ENCODE results near the gene MYL5. TPM values are rescaled to one million over a fixed set of nuclear protein-coding genes. Genes with fewer than 3 reads are reported as not detected.
A peak's percentile ranks its signal among the peaks of the same experiment; 100 is the strongest.

Gene MYL5
- total and polyA plus RNA-seq, 2 of the 13 experiments (the other 11 are each of a cell fraction or from before 2014, with no cell fraction given), result 6.5 to 16.0 TPM

DNA sequence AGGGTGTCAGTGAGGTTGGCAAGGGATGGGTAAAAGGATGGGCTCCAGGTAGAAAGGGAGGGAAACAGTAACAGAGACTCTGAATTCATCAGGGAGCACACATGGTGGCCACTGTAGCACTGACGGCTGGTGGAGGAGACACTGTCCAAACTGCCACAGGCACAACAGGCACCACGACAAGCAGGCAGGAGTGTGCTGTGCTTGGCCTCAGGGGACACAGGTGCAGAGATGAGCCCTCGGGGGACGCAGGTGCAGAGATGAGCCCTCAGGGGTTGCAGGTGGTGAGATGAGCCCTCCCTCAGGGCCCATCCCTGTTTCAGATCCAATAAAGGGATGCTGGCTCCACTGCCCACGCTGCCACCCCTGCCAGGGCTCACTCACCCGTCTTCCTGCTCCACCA is 41.4 kb upstream of the MYL5 start:
- peaks cover 15 to 66% of the 10 kb centered on the region in 2 experiments; a peak in 4 of 5 replicates for H3K27me3 ChIP-seq (ENCODE audit: control insufficient read depth in 1 of 2, insufficient read depth in 2 of 2, low read length in 2 of 2)
- in situ Hi-C loops (cut with HindIII; ENCODE audit: extremely low pct_ligation_motif_present, low pct_unique_long_range_greater_than_20kb), result no loop called here
- no peak for FAIRE-seq

GRCh38 chr4:633406-633805 is 40.9 kb upstream of the MYL5 start:
- Histone ChIP-seq H3K79me2 (ENCODE audit: insufficient read depth, low read length) (no peaks in the 10 kb centered on the region), H3K27me3 (ENCODE audit: control insufficient read depth in 1 of 2, insufficient read depth in 2 of 2, low read length in 2 of 2) (peaks cover 15 to 62% of the 10 kb centered on the region in 2 experiments; a peak in 4 of 5 replicates), H3K9ac (ENCODE audit: insufficient read depth, low read depth, low read length) (no peak overlapping the region), H3K9me3 (ENCODE audit: low read length) (no peaks in the 10 kb centered on the region), H3K27ac (ENCODE audit: extremely low read length, insufficient read depth, low read length) (no peak overlapping the region), H2AFZ (ENCODE audit: low read length) (no peak overlapping the region), H3K36me3 (replicated peaks in 1 of 2; ENCODE audit: control insufficient read depth in 1 of 2, insufficient read depth in 2 of 2, low read length in 2 of 2) (no peaks in the 10 kb centered on the region), H4K20me1 (ENCODE audit: insufficient read depth, low read length) (no peaks in the 10 kb centered on the region), H3K4me2 (ENCODE audit: low read depth, low read length) (no peak overlapping the region), H3K4me3 (replicated peaks in 1 of 3; ENCODE audit: insufficient read depth in 1 of 3, low read depth in 2 of 3, low read length in 3 of 3) (no peak overlapping the region), H3K4me1 (ENCODE audit: insufficient read depth, low read length) (peaks cover 8% of the 10 kb centered on the region)
- no CpG with 5 or more reads among the region's 9 CpGs for WGBS (ENCODE audit: low lambda C conversion rate)
- in situ Hi-C loops (cut with HindIII; ENCODE audit: extremely low pct_ligation_motif_present, low pct_unique_long_range_greater_than_20kb) (no loop called here), intact Hi-C loops (cut with micrococcal nuclease; ENCODE audit: unreplicated experiment) (no loop called here)
- TF ChIP-seq SMYD3 (CRISPR knock-in tag; IDR thresholded peaks at IDR 0.05), result no peak
- peak; percentile 58; the same call in 1 of the 2 replicates for TF ChIP-seq ZSCAN25 (CRISPR knock-in tag; IDR thresholded peaks at IDR 0.05)
- TF ChIP-seq RXRB (CRISPR knock-in tag; IDR thresholded peaks at IDR 0.05; ENCODE audit: borderline replicate concordance), result no peak
- DNase-seq (ENCODE audit: low spot score), result no peak
- POLR2A ChIA-PET, result interaction anchor here (0.6 kb wide), 1 partner anchor 18 kb away, joined by 3 read pairs; no protein-coding TSS in a partner anchor
- ATAC-seq, result no peak
- no TSS peak for BruUV-seq (replicated peaks)
- CTCF ChIA-PET (ENCODE audit: low intra/inter-chr PET ratio, low total read pairs), result no interaction called here
- no peak for FAIRE-seq

More for the DNA sequence above, 41.4 kb upstream of the MYL5 start:
- Histone ChIP-seq H3K9ac (ENCODE audit: insufficient read depth, low read depth, low read length) (no peak overlapping the region), H3K36me3 (replicated peaks in 1 of 2; ENCODE audit: control insufficient read depth in 1 of 2, insufficient read depth in 2 of 2, low read length in 2 of 2) (no peaks in the 10 kb centered on the region), H3K27ac (ENCODE audit: extremely low read length, insufficient read depth, low read length) (no peak overlapping the region), H3K4me1 (ENCODE audit: insufficient read depth, low read length) (peaks cover 8% of the 10 kb centered on the region), H3K4me2 (ENCODE audit: low read depth, low read length) (no peak overlapping the region), H4K20me1 (ENCODE audit: insufficient read depth, low read length) (no peaks in the 10 kb centered on the region), H3K9me3 (ENCODE audit: low read length) (no peaks in the 10 kb centered on the region), H3K79me2 (ENCODE audit: insufficient read depth, low read length) (no peaks in the 10 kb centered on the region), H3K4me3 (replicated peaks in 1 of 3; ENCODE audit: insufficient read depth in 1 of 3, low read depth in 2 of 3, low read length in 3 of 3) (no peak overlapping the region), H2AFZ (ENCODE audit: low read length) (no peak overlapping the region)
- ChIA-PET CTCF (ENCODE audit: low intra/inter-chr PET ratio, low total read pairs) (no interaction called here), POLR2A (no interaction called here)
- ATAC-seq (no peak), DNase-seq (ENCODE audit: low spot score) (no peak)
- BruUV-seq (replicated peaks), result no TSS peak
- intact Hi-C loops (cut with micrococcal nuclease; ENCODE audit: unreplicated experiment), result no loop called here
- WGBS (ENCODE audit: low lambda C conversion rate), result 0% methylated on average over 2 of the region's 6 CpGs
- TF ChIP-seq ZNF224 (CRISPR knock-in tag; IDR thresholded peaks at IDR 0.05), result no peak
